ENCODE results near the gene NXN.

The NXN gene

DNA sequence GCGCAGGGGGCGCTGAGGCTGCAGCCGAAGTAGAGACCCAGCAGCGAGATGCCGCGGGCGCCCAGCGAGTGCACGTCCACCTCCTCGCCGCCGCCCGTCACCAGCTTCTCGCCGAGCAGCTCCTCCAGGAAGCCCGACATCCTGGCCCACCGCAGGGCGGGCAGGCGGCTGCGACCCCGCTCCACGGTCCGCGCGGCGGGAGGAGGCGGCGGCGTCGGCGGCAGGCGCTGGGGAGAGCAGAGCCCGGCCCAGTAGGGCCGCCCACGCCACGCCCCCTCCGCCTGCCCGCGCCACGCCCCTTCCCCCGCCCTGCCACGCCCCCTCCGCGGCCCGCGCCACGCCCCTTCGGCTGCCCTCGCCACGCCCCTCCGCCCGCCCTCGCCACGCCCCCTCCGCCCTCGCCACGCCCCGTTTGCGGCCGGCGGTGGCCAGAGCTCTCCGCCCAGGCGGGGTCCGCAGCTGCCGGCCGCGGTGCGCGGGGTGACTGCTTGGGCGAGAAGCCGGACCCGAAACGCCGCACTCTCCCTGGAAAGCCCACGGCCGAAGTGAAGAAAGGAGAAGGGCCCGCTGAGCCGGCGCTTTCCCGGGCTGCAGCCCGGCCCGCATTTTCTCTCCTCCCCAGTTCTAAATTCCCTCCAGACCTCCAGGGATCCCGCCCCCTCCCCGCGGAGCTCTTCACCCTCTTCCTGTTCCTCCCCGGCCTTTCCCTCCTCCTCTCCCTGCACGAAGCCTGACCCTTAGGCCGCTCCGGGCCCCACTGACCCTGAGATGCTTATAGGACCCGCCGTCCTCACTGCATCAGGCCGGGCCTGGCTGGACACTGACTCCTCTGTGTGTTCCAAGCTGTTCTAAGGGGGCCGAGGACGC lies at the start of gene NXN:
Gene NXN (minus strand): TSS at position 238 of the 867 bp plus-strand sequence.
- TF ChIP-seq, protein P1, sequence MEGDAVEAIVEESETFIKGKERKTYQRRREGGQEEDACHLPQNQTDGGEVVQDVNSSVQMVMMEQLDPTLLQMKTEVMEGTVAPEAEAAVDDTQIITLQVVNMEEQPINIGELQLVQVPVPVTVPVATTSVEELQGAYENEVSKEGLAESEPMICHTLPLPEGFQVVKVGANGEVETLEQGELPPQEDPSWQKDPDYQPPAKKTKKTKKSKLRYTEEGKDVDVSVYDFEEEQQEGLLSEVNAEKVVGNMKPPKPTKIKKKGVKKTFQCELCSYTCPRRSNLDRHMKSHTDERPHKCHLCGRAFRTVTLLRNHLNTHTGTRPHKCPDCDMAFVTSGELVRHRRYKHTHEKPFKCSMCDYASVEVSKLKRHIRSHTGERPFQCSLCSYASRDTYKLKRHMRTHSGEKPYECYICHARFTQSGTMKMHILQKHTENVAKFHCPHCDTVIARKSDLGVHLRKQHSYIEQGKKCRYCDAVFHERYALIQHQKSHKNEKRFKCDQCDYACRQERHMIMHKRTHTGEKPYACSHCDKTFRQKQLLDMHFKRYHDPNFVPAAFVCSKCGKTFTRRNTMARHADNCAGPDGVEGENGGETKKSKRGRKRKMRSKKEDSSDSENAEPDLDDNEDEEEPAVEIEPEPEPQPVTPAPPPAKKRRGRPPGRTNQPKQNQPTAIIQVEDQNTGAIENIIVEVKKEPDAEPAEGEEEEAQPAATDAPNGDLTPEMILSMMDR (IDR thresholded peaks at IDR 0.05; ENCODE audit: extremely low read depth, missing control alignments), result no peak
- peak; percentile 100 for DNase-seq (ENCODE audit: low spot score)

- TF ChIP-seq, protein P1 (IDR thresholded peaks at IDR 0.05; ENCODE audit: extremely low read depth, missing control alignments), result no peak
- no peak for DNase-seq (ENCODE audit: low spot score)
Measured at GRCh38 chr17:1027044-1027443, 47.5 kb upstream of the NXN start.

DNA sequence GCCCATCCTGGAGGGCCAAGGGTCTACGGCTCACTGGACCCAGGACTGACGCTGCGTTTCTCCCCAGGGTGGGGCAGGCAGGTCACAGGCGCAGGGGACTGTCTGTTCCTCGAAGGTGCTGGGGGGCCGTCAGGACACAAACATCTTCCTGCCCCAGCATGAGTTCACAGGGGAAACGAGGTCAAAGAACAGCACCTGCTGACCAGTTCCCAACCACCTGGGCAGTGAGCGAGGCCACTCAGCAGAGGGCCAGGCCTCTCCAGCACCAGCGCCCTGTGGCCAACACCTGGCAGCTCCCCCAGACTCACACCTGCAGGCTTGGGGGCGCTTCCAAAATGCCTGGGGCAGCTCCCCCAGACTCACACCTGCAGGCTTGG lies 47.0 kb upstream of the NXN start:
- TF ChIP-seq, protein P1 (IDR thresholded peaks at IDR 0.05; ENCODE audit: extremely low read depth, missing control alignments), result no peak

GRCh38 chr17:1025733-1026598 lies 46.4 kb upstream of the NXN start:
- TF ChIP-seq, protein P1 (IDR thresholded peaks at IDR 0.05; ENCODE audit: extremely low read depth, missing control alignments), result no peak
- no peak for DNase-seq (ENCODE audit: low spot score)

More for the DNA sequence above, 47.0 kb upstream of the NXN start:
- DNase-seq (ENCODE audit: low spot score), result no peak

GRCh38 chr17:1024076-1024475 lies 44.5 kb upstream of the NXN start:
- TF ChIP-seq, protein P1 (IDR thresholded peaks at IDR 0.05; ENCODE audit: extremely low read depth, missing control alignments), result no peak
- DNase-seq (ENCODE audit: low spot score), result no peak

DNA sequence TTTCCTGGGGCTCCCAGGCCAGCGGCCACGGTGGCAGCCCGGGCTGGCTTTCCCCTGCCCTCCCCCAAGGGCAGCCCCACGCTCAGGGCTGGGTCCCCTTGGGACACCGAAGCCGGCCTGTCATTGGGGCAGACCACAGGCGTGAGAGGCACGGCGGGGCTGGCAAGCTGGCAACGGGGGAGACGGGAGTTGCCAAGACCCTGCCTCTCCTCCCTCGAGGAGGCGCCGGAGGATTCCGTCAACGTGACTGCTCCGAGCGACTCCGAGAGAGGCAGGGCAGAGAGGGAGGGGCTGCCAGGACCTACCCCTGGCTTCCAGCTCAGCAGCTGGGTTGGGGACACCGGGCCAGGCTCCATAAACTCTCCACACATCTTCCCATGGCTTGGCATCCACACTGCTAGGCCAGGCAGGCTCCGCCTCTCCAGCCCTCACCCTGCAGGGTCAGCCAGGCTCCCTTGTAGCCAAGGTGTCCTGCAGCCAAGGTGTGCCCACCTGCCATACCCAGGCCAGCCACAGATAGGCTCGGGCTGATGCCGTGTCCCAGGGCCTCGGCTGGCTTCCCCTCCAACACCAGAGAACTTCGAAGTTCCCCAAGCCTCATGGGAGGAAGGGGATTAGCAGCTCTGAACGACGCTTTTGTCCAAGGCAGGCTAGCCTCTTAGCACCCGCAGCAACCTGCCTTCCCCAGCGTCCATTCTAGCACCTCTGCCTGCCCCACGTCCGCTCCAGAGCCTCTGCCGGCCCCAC lies 42.9 kb upstream of the NXN start:
- TF ChIP-seq, protein P1 (IDR thresholded peaks at IDR 0.05; ENCODE audit: extremely low read depth, missing control alignments), result no peak
- DNase-seq (ENCODE audit: low spot score), result no peak

Measured in GM20000 (cell line).